ENCODE data around the gene NXPH2. TPM values are rescaled to one million over a fixed set of nuclear protein-coding genes. Genes with fewer than 3 reads are reported as not detected.

NXPH2 gene
- total and polyA plus RNA-seq, 9 of the 15 experiments (the other 6 are each of a cell fraction or from before 2014, with no cell fraction given), result not detected

DNA sequence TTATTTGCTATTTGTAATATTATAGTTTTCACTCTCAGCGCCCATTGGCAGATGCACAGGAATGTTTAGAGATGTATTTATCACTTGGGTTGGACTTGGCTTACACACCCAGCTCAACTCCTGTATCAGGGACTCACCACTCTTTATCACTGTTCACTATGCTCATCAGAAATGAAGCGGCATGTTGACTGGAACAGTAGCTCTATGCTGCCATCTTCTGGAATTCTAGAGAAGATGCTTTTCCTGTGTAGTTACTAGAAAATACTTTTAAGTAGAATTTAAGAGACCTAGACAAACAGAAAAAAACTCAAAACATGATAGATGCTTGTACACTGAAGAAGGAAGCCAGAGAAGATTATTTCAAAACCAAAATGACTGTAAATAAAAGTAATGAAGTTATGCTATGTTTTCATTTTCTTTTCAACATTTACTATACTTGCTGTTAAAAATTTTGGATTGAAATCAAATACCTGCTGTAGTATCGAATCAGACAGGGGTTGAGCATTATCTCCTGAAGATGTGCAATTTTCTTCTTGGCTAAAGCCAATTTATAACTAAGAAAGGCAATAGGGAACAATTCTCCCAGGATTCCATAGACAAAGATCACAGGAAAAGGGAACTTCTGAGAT lies 47.4 kb upstream of the NXPH2 start (continued):
- TF ChIP-seq, protein P1, sequence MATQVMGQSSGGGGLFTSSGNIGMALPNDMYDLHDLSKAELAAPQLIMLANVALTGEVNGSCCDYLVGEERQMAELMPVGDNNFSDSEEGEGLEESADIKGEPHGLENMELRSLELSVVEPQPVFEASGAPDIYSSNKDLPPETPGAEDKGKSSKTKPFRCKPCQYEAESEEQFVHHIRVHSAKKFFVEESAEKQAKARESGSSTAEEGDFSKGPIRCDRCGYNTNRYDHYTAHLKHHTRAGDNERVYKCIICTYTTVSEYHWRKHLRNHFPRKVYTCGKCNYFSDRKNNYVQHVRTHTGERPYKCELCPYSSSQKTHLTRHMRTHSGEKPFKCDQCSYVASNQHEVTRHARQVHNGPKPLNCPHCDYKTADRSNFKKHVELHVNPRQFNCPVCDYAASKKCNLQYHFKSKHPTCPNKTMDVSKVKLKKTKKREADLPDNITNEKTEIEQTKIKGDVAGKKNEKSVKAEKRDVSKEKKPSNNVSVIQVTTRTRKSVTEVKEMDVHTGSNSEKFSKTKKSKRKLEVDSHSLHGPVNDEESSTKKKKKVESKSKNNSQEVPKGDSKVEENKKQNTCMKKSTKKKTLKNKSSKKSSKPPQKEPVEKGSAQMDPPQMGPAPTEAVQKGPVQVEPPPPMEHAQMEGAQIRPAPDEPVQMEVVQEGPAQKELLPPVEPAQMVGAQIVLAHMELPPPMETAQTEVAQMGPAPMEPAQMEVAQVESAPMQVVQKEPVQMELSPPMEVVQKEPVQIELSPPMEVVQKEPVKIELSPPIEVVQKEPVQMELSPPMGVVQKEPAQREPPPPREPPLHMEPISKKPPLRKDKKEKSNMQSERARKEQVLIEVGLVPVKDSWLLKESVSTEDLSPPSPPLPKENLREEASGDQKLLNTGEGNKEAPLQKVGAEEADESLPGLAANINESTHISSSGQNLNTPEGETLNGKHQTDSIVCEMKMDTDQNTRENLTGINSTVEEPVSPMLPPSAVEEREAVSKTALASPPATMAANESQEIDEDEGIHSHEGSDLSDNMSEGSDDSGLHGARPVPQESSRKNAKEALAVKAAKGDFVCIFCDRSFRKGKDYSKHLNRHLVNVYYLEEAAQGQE (IDR thresholded peaks at IDR 0.05; ENCODE audit: borderline replicate concordance), result peak; percentile 51; the same call in 1 of the 2 replicates
- TF ChIP-seq, protein P1 (CRISPR knock-in tag; IDR thresholded peaks at IDR 0.05; ENCODE audit: low read depth), result no peak
- TF ChIP-seq STAG1 (CRISPR knock-in tag; IDR thresholded peaks at IDR 0.05; ENCODE audit: borderline replicate concordance) (peak; percentile 69; the same call in 1 of the 2 replicates), MGA (IDR thresholded peaks at IDR 0.05) (no peak)
- TF ChIP-seq, protein P2, sequence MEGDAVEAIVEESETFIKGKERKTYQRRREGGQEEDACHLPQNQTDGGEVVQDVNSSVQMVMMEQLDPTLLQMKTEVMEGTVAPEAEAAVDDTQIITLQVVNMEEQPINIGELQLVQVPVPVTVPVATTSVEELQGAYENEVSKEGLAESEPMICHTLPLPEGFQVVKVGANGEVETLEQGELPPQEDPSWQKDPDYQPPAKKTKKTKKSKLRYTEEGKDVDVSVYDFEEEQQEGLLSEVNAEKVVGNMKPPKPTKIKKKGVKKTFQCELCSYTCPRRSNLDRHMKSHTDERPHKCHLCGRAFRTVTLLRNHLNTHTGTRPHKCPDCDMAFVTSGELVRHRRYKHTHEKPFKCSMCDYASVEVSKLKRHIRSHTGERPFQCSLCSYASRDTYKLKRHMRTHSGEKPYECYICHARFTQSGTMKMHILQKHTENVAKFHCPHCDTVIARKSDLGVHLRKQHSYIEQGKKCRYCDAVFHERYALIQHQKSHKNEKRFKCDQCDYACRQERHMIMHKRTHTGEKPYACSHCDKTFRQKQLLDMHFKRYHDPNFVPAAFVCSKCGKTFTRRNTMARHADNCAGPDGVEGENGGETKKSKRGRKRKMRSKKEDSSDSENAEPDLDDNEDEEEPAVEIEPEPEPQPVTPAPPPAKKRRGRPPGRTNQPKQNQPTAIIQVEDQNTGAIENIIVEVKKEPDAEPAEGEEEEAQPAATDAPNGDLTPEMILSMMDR (IDR thresholded peaks at IDR 0.05 in 2 of 3, conservative IDR thresholded peaks at IDR 0.05 in 1 of 3; ENCODE audit: insufficient read depth in 2 of 3, low read depth in 1 of 3, low read length in 3 of 3), result peak; percentile 39 to 75 (median 45); a peak in 5 of 6 replicates
